EH (cell line): ENCODE data around the gene ZNF169.
"Not testable (repeated sequence)": the region's sequence is repeated elsewhere in the genome, so short reads cannot be mapped to it uniquely, and the experiment has no call there.

Experiments
- DNase-seq: peaks from one replicate; pipeline ENCODE4 v3.0.0-alpha.2; 2015; ENCODE audit warnings: low read depth

The ZNF169 gene

DNA sequence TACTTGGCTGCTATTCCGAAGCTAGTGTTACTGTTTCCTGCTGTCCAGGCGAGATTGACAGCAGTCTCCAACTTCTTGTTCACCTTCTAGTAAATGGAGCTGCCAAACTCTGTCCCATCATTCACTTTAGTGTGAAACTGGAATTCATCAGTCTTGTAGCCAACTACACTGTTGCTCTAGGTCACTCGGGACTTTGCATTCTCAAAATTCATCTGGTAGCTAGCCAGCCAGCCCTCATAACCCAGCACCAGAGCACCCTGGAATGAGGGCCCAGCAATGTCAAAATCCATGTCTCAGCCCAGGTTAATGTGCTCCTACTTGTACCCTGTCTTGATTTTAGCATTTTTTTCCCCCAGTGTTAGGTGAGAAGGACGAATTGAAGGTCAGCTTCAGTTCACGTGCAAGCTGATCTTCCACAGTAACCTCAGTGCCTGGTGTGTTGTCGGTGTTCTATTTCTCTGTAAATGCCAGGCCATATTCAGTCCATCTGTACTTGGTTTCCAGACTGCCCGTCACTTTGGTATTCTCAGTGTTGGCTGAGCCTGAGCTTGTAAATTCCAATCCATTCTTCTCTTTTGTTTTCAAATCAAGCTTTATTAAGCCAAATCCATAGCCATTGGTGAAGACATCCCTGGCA is 28.9 kb downstream of the ZNF169 start:
- no peak for DNase-seq

GRCh38 chr9:94289691-94290090 is 30.6 kb downstream of the ZNF169 start:
- peak; percentile 77 for DNase-seq

GRCh38 chr9:94298949-94299599 is 40.0 kb downstream of the ZNF169 start:
- peak; percentile 41 for DNase-seq

DNA sequence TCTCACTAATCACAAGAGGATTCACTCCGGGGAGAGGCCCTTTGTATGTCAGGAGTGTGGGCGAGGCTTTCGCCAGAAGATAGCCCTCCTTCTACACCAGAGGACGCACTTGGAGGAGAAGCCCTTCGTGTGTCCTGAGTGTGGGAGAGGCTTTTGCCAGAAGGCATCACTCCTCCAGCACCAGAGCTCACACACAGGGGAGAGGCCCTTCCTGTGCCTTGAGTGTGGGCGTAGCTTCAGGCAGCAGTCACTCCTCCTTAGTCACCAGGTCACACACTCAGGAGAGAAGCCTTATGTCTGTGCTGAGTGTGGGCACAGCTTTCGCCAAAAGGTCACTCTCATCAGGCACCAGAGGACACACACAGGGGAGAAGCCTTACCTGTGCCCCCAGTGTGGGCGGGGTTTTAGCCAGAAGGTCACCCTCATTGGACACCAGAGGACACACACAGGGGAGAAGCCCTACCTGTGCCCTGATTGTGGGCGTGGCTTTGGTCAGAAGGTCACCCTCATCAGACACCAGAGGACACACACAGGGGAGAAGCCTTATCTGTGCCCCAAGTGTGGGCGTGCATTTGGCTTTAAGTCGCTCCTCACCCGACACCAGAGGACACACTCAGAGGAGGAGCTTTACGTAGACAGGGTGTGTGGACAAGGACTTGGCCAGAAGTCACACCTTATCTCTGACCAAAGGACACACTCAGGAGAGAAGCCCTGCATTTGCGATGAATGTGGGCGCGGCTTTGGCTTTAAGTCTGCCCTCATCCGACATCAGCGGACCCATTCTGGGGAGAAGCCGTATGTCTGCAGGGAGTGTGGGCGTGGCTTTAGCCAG is 41.6 kb downstream of the ZNF169 start:
- no peak for DNase-seq

DNA sequence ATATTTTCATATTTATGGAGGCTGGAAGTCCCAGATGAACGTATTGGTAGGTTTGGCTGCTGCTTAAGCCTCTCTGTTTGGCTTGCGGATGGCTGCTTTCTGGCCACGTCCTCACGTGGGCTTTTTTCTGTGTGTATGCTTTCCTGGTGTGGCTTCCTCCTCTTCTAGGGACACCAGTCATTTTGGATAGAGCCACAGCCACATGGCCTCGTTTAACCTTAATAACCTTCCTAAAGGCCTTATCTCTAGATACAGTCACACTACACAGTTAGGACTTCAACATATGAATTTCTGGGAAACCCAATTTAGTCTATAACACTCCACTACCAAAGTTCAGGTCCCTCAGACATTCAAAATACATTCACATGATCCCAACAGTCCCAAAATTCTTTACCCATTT is 42.5 kb downstream of the ZNF169 start:
- DNase-seq: no peak

GRCh38 chr9:94302426-94302825 is 43.3 kb downstream of the ZNF169 start:
- DNase-seq: no peak

DNA sequence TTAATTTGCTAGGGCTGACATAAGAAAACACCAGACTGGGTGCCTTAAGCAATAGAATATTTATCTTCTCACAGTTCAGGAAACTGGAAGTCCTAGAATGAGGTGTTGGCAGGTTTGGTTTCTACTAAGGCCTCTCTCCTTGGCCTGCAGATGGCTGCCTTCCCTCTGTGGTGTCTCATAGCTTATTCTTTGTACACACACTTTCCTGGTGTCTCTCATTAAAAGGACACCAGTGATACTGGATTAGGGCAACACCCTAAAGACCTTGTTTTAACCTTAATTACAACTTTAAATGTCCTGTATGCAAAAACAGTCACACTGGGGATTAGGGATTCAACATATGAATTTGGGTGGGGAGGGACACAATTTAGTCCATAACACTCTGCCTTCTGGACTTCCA is 44.2 kb downstream of the ZNF169 start:
- DNase-seq: no peak

- DNase-seq: not testable (repeated sequence)
Measured at GRCh38 chr9:94315034-94315984, 56.2 kb downstream of the ZNF169 start.

GRCh38 chr9:94316236-94316635 is 57.1 kb downstream of the ZNF169 start:
- DNase-seq: not testable (repeated sequence)

- not testable (repeated sequence) for DNase-seq
Measured at GRCh38 chr9:94317949-94318657, 59.0 kb downstream of the ZNF169 start.

DNA sequence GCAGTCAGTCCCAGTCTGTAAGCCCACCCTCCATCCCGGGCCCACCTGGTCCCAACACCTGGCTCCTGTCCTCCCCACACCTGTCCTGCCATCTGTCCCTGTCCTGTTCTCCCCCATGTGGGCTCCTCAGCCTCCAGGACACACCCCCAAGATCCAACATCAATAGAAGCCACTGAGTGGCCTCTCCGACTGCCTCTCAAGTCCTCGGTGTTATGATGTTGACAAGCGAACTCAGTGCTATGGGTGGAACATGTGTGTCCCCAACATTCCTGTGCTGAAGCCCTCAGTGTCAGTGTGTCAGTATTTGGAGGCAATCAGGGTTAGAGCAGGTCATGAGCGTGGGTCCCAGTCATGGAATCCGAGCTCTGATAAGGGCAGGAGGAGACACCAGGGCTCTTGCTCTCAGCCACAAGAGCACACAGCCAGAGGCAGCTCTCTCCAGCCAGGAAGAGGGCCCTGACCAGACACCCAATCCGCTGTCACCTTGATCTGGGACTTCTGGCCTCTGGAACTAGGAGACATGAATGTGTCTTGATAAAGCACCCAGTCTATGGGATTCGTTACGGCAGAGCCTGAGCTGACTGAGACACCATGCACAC is 63.3 kb downstream of the ZNF169 start:
- DNase-seq: not testable (repeated sequence)

- DNase-seq: not testable (repeated sequence)
Measured at GRCh38 chr9:94323153-94323798, 64.2 kb downstream of the ZNF169 start.

- DNase-seq: not testable (repeated sequence)
Measured at GRCh38 chr9:94325583-94325982, 66.5 kb downstream of the ZNF169 start.

DNA sequence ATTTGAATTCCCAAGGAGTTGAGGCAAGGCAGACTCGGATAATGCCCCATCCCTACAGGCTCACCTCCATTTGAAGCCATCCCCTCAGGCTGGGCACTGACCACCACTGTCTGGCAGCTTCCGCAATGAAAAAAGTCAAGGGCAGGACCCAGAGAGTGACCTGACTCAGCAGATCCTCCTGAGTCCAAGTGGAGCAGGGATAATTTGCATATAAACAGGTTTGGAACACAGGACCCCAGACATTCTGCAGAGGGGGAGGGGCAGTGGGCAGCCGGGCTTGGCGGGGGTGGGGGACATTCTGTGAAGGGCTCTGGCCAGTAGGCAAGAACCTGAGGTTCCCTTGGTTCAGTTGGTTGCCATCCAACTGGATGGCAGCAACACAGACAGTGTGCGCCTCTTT is 69.4 kb downstream of the ZNF169 start, which contains the start of gene NUTM2F:
TSS of gene NUTM2F (minus strand) at position 101 of the 400 bp plus-strand sequence. CDS start at position 80, 21 bp downstream.
- not testable (repeated sequence) for DNase-seq

GRCh38 chr9:94336445-94336844 is 77.3 kb downstream of the ZNF169 start:
- not testable (repeated sequence) for DNase-seq

DNA sequence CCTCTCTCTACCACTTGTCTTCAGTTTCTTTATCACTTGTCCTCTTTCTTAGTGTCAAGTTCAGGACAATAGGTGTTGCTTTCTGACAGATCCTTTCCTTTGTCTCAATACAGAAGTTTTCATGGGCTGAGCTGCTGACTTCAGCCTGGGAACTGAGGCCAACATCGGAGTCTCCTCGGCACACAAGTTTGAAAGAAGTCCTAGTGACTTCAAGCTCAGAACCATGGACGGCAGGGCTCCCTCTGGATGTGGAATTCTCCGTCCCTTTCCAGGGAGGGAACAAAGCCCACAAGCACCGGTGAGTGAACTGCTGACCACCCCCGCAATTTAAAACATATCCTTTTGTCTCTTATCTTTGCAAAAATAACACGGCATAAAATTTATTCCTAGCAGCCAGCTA is 79.6 kb downstream of the ZNF169 start:
- not testable (repeated sequence) for DNase-seq

GRCh38 chr9:94339657-94340056 is 80.6 kb downstream of the ZNF169 start:
- DNase-seq: not testable (repeated sequence)

DNA sequence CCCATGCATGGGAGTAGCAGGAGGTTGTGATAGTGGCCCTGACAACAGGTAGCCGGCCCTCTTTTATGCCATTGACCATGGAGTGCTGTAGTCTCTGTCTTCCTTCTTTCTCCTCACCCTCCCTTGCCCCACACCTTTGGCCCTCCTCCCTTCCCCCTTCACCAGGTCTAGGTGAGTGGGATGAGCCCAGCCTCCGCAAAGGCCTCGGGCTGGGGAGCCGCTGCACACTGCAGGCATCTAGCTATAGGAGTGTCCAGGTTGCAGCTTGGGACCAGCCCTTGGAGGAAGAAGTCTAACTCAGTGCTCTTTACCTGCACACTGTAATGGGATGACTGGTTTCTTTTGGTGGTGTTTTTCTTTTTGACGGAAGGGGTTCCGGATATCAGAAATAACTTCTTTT is 81.7 kb downstream of the ZNF169 start:
- DNase-seq: not testable (repeated sequence)

- not testable (repeated sequence) for DNase-seq
Measured at GRCh38 chr9:94341703-94342102, 82.6 kb downstream of the ZNF169 start.

GRCh38 chr9:94347451-94347850 is 88.4 kb downstream of the ZNF169 start:
- not testable (repeated sequence) for DNase-seq
